BE2C (cell line): ENCODE measurements around the gene PTCD2.

Experiments
- DNase-seq: peaks from one replicate; pipeline ENCODE4 v3.0.0-alpha.2; 2020
- H3K27me3 ChIP-seq: fragments of 250-450 bp; sonication (Bioruptor Pico); 2 replicates; pipeline ENCODE4 v1.5.1; 2020; ENCODE audit warnings: mild to moderate bottlenecking
- H3K36me3 ChIP-seq: fragments of 250-450 bp; sonication (Bioruptor Pico); 2 replicates; pipeline ENCODE4 v1.5.1; 2020; ENCODE audit warnings: mild to moderate bottlenecking
- H3K4me1 ChIP-seq: fragments of 250-450 bp; sonication (Bioruptor Pico); 2 replicates; pipeline ENCODE4 v1.5.1; 2020
- H3K4me3 ChIP-seq: 2 replicates; pipeline ENCODE4 v1.5.1; 2011; ENCODE audit warnings: low read depth, low read length
- H3K9me3 ChIP-seq: fragments of 250-450 bp; sonication (Bioruptor Pico); 2 replicates; pipeline ENCODE4 v1.5.1; 2020
- CTCF ChIP-seq: IDR thresholded peaks from 2 replicates; pipeline ENCODE4 v1.5.1; 2012; ENCODE audit warnings: mild to moderate bottlenecking, low read depth, low read length

Gene PTCD2

GRCh38 chr5:72298711-72299110, 21.5 kb upstream of the PTCD2 start:
- Histone ChIP-seq H3K9me3 (no peaks in the 10 kb centered on the region), H3K4me1 (peaks cover 4% of the 10 kb centered on the region; the same call in 1 of the 2 replicates), H3K4me3 (no peak overlapping the region), H3K27me3 (no peaks in the 10 kb centered on the region), H3K36me3 (peaks cover 23% of the 10 kb centered on the region)
- no peak for TF ChIP-seq CTCF
- no peak for DNase-seq

GRCh38 chr5:72300590-72301339, 19.4 kb upstream of the PTCD2 start:
- H3K9me3 ChIP-seq, result no peaks in the 10 kb centered on the region
- no peaks in the 10 kb centered on the region for H3K27me3 ChIP-seq
- peaks cover 4% of the 10 kb centered on the region; the same call in 1 of the 2 replicates for H3K4me1 ChIP-seq
- no peak for TF ChIP-seq CTCF
- no peak for DNase-seq
- peaks cover 15% of the 10 kb centered on the region for H3K36me3 ChIP-seq
- no peak overlapping the region for H3K4me3 ChIP-seq

GRCh38 chr5:72301557-72301956, 18.6 kb upstream of the PTCD2 start:
- Histone ChIP-seq H3K27me3 (no peaks in the 10 kb centered on the region), H3K36me3 (peaks cover 12% of the 10 kb centered on the region), H3K9me3 (no peaks in the 10 kb centered on the region), H3K4me3 (no peak overlapping the region), H3K4me1 (peaks cover 4% of the 10 kb centered on the region; the same call in 1 of the 2 replicates)
- no peak for DNase-seq
- no peak for TF ChIP-seq CTCF

GRCh38 chr5:72302171-72302570, 18.0 kb upstream of the PTCD2 start:
- no peak for DNase-seq
- Histone ChIP-seq H3K9me3 (no peaks in the 10 kb centered on the region), H3K4me1 (peaks cover 6% of the 10 kb centered on the region), H3K27me3 (no peaks in the 10 kb centered on the region), H3K4me3 (no peak overlapping the region), H3K36me3 (peaks cover 10% of the 10 kb centered on the region)
- TF ChIP-seq CTCF, result no peak

GRCh38 chr5:72305194-72306142, 14.7 kb upstream of the PTCD2 start:
- Histone ChIP-seq H3K36me3 (peaks cover 20% of the 10 kb centered on the region), H3K27me3 (no peaks in the 10 kb centered on the region), H3K4me1 (peaks cover 3% of the 10 kb centered on the region), H3K9me3 (no peaks in the 10 kb centered on the region), H3K4me3 (no peak overlapping the region)
- DNase-seq, result no peak
- no peak for TF ChIP-seq CTCF
